Stimulated activated CD4-positive, alpha-beta T cell treated with anti-CD3 and anti-CD28 coated beads, Interleukin-15, amount 100 ng/mL, for 24 hours (primary cell): ENCODE results near the gene ZNF827.
A peak's percentile ranks its signal among the peaks of the same experiment; 100 is the strongest.

Experiments
- DNase-seq: peaks from one replicate; pipeline ENCODE4 v3.0.0-alpha.2; 2020

Gene ZNF827

GRCh38 chr4:145735827-145736226 is 202.8 kb downstream of the ZNF827 start:
- no peak for DNase-seq

GRCh38 chr4:145735347-145735675 is 203.3 kb downstream of the ZNF827 start:
- no peak for DNase-seq

GRCh38 chr4:145734576-145735346 is 203.9 kb downstream of the ZNF827 start:
- peak; percentile 17 for DNase-seq

- no peak for DNase-seq
Measured at GRCh38 chr4:145734031-145734430, 204.6 kb downstream of the ZNF827 start.

GRCh38 chr4:145732895-145733880 is 205.4 kb downstream of the ZNF827 start:
- peak; percentile 94 for DNase-seq

DNA sequence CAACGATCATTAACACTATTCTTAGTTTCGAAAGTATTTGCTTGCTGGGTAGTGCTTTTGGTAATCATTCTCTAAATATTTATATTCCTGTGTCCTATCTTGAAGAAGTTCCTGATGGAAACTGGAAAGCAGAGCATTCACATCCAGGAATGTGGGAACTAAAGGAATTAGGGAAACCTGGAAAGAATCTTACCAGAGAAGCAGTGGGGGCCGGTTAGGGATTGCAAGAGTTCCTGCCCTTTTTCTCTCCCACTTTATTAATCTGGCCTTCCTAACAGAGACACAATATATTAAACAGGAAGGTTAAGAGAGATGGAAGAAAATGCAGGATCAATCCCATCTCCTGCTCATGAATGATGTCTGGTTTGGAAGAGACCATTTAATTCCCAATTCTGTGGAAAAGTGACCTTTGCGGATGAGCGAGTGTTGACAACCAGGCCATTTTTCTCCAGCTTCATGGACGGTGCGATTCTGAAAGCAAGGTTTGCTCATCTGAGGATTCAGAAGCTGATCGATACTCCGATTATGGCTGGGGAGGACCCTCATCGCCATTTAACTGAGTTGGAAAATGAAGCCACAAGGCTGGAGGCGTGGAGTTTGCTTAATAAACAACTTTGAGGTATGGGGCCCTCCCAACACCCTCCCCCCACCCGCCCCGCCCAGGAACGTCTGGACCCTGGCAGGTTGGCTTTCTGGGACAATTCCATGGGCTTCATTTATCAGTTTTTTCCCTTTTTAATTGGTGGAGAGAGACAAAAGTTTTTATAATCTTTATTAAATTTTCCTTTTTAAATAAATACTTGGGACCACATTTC is 206.4 kb downstream of the ZNF827 start:
- DNase-seq: peak; percentile 15

GRCh38 chr4:145731028-145731427 is 207.6 kb downstream of the ZNF827 start:
- DNase-seq: no peak

DNA sequence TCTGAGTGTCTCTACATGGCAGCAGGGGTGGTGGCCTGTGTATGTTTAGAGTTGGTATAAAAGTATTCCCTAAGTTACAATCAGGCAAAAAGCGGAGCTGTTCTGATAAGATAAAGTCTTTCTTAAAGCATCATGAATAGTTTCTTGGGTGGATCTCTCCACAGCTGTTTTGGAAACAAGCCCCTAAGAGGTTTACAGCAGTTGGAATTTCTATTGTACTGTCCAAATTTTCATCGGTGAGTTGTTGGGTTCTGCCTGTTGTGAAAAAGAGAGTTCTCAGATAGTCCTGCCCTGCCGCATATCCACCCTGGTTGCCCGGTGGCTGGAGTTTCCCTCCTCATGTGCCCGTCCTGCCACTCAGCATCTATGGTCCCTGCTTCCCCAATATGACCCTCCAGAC is 208.6 kb downstream of the ZNF827 start:
- DNase-seq: no peak

DNA sequence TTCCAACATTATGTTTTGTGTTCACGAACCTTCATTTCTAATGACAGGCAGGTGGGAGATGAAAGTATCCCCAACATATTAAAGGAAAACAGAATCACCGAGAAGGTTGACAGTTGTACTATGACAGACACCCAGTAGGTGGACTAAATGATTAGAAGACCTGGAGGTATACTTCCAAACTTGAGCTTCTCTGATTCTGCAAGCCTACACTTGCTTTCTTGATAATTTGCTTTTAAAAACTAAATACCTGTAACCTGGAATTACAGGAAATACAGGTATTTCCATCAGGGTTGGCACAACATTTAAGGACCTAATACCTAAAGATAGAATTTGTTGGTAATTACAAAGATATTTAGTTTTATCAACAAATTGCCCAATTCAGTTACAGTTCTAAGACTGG is 215.3 kb downstream of the ZNF827 start:
- DNase-seq: no peak

DNA sequence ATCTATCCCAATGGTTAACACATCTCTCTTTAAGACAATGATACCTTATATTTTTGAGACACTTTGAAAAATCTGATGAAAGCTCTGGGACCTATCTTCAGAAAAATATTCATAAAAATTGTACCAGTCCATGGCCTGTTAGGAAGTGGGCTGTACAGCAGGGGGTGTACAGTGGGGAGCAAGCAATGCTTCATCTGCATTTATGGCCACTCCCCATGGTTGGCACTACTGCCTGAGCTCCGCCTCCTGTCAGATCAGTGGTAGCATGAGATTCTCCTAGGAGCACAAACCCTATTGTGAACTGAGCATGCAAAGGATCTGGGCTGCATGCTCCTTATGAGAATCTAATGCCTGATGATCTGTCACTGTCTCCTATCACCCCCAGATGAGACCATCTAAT is 216.1 kb downstream of the ZNF827 start:
- DNase-seq: peak; percentile 8

DNA sequence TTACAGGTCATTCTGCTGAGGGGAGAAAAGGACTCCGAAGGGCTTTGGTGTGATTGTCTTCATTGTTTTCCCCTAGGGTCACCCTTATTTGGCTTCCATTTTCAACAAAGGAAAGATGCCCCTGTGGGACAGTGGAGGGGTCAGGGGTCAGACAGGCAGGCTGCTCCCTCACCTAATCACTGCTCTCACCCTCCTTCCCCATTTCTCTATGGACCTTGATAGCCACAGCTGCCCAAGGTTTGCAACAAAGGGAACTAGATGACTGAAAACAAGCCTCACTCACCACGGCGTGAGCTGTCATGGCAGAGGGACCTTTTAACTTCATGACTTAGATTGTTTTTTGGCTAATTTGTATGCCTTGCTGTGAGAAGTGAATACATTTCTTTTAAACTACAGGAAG is 218.0 kb downstream of the ZNF827 start:
- no peak for DNase-seq

DNA sequence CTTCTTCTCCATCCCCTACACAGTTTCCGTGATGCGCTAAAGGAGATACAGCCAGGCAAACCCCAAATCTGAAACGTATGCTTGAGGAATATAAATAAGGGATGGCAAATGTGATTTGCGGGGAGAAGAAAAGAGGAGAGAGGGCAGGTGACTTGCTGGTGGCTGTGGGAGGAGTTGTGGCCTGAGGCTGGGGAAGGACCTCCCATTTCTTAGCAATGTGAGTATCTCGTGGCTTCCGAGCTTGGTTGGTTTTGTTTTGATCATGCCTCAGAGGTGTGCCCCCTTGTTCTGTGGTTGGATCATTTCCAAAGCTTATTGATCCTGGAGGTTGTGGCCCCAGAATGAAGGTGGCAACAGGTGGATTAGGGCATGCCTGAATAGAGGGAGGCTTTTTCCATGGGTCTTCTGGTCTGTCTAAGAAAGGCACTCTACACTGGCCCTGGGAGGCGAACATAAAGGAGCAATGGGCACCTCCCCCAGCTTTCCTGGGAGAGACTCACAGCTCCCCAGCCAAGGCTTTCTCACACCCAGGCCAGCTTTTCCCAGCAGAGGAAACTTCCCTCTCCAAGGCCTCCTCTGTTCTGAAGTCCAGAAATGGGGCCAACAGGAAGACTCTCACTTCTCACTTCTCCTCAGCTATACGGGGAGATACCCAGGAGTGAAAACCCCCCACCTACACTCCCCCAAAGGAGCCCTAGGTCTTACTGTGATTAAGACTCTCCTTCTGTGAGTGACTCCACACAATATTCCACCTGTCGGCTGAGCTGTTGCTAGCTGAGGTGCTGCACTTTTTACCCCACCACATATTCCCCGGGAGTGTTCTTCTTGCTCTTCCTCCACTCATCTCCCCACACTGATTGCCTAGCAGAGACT is 218.6 kb downstream of the ZNF827 start:
- DNase-seq: peak; percentile 63

- DNase-seq: no peak
Measured at GRCh38 chr4:145716661-145717200, 221.9 kb downstream of the ZNF827 start.

- no peak for DNase-seq
Measured at GRCh38 chr4:145716200-145716599, 222.4 kb downstream of the ZNF827 start.

GRCh38 chr4:145709843-145710242 is 228.8 kb downstream of the ZNF827 start:
- DNase-seq: peak; percentile 15

GRCh38 chr4:145709336-145709735 is 229.3 kb downstream of the ZNF827 start:
- no peak for DNase-seq
